Measurements from ENCODE around the gene HIRA. TPM values are rescaled to one million over a fixed set of nuclear protein-coding genes. Genes with fewer than 3 reads are reported as not detected.

The HIRA gene
- total RNA-seq, 4 donors from 2014 or later: 24.9 to 104 (median 31.8) TPM

DNA sequence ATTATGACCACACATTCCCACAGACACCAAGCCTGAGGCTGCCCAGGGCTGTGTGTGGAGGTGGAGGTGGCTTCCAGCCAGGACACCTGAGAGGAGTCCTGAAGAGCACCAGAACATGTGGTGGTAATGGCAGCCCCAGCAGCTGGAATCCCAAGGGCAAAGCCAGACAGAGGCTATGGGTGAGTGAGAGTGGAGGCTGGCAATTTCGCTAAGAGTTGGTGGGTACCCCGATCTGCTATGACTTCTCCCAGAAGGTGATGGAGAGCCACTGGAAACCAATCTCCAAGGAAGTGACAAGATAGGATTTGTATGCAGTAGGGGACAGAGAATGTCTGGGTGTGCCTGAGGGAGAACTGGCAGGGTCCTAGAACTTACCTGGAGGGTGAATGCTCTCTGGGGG is 70.7 kb downstream of the HIRA start:
- no peaks in the 10 kb centered on the region for H3K27me3 ChIP-seq
- H3K27ac ChIP-seq: peak overlapping the region in 2 of 4 donors; percentile 73 to 83

DNA sequence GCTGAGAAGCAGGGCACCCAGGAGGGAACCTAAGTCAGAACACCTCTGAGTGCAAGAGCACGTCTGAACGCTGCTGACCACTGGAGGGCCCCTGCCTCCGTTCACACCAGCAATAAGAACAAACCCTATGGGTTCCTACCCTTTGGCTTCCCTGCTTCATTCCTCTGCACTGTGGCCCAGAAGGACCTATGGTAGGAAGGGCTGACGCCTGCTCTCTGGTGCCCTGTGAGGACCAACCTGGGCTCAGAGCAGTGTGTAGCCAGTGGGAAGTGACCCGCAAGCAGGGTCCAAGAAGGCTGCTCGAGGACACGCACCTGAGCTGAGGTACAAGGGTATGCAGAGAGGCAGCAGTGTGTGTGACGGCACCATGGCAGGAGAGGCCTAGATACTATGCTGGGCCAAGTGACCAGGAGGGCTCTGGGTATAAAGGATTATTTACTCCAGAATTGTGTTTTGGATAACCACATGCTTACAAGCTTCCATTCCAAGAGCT is 71.2 kb downstream of the HIRA start:
- no peaks in the 10 kb centered on the region for H3K27me3 ChIP-seq
- peak in 1 of 3 donors; percentile 26 for DNase-seq
- no peak overlapping the region for H3K27ac ChIP-seq
- H3K4me3 ChIP-seq: no peak overlapping the region
- H3K9me3 ChIP-seq: no peaks in the 10 kb centered on the region
- peaks cover 0 to 89% (median 0%) of the 10 kb centered on the region in 3 donors for H3K36me3 ChIP-seq
- peaks cover 0 to 3% (median 0%) of the 10 kb centered on the region in 4 donors for H3K4me1 ChIP-seq
- TF ChIP-seq POLR2A (IDR thresholded peaks at IDR 0.05): no peak
- TF ChIP-seq, protein P1, sequence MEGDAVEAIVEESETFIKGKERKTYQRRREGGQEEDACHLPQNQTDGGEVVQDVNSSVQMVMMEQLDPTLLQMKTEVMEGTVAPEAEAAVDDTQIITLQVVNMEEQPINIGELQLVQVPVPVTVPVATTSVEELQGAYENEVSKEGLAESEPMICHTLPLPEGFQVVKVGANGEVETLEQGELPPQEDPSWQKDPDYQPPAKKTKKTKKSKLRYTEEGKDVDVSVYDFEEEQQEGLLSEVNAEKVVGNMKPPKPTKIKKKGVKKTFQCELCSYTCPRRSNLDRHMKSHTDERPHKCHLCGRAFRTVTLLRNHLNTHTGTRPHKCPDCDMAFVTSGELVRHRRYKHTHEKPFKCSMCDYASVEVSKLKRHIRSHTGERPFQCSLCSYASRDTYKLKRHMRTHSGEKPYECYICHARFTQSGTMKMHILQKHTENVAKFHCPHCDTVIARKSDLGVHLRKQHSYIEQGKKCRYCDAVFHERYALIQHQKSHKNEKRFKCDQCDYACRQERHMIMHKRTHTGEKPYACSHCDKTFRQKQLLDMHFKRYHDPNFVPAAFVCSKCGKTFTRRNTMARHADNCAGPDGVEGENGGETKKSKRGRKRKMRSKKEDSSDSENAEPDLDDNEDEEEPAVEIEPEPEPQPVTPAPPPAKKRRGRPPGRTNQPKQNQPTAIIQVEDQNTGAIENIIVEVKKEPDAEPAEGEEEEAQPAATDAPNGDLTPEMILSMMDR (IDR thresholded peaks at IDR 0.05): no peak

More for the DNA sequence above, 70.7 kb downstream of the HIRA start:
- no peak overlapping the region for H3K4me3 ChIP-seq
- no peaks in the 10 kb centered on the region for H3K9me3 ChIP-seq
- peaks cover 0 to 86% (median 0%) of the 10 kb centered on the region in 3 donors for H3K36me3 ChIP-seq
- peak in 1 of 3 donors; percentile 25 for DNase-seq
- H3K4me1 ChIP-seq: peaks cover 0 to 3% (median 0%) of the 10 kb centered on the region in 4 donors
- TF ChIP-seq POLR2A (IDR thresholded peaks at IDR 0.05): no peak
- TF ChIP-seq, protein P1 (IDR thresholded peaks at IDR 0.05): no peak

DNA sequence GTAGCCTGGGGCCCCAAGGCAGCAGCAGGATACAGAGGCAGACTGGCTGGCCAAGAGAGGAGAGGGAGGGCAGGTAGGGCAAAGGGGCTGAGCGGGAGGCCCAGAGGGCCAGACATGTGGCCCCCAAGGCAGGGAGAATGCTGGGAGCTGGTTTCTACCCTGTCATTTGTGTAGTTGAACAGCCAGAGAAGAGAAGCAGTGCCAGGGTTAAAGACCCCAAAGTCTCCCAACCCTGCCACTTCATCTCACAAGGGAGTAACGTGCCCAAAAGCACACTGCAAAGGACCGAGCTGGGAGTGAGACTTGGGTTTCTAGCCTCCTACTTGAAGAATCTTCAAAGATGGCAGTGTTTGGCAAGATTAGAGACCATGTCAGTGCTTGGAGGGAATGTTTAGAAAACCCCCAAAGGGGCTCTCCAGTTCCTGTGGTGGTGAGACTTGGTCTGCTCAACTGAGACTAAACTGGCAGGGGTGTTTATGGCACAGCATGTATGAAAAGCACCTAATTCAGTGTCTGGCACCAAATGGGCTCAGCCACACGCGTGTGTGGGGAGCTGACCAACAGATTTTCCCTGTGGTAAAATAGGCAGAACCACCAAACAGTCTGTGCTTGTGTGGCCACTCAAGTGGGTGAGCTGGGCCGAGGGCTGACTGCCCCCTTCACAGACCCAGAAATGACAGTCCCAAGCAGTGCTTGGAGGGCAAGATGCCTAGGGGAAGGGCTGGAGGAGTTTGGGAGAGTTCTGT is 71.8 kb downstream of the HIRA start:
- H3K27ac ChIP-seq: no peak overlapping the region
- no peaks in the 10 kb centered on the region for H3K27me3 ChIP-seq
- peak in 1 of 3 donors; percentile 11 for DNase-seq
- H3K4me3 ChIP-seq: no peak overlapping the region
- no peak for TF ChIP-seq POLR2A (IDR thresholded peaks at IDR 0.05)
- TF ChIP-seq, protein P1 (IDR thresholded peaks at IDR 0.05): no peak
- H3K36me3 ChIP-seq: peaks cover 0 to 94% (median 0%) of the 10 kb centered on the region in 3 donors
- peaks cover 0 to 3% (median 0%) of the 10 kb centered on the region in 4 donors for H3K4me1 ChIP-seq
- no peaks in the 10 kb centered on the region for H3K9me3 ChIP-seq

DNA sequence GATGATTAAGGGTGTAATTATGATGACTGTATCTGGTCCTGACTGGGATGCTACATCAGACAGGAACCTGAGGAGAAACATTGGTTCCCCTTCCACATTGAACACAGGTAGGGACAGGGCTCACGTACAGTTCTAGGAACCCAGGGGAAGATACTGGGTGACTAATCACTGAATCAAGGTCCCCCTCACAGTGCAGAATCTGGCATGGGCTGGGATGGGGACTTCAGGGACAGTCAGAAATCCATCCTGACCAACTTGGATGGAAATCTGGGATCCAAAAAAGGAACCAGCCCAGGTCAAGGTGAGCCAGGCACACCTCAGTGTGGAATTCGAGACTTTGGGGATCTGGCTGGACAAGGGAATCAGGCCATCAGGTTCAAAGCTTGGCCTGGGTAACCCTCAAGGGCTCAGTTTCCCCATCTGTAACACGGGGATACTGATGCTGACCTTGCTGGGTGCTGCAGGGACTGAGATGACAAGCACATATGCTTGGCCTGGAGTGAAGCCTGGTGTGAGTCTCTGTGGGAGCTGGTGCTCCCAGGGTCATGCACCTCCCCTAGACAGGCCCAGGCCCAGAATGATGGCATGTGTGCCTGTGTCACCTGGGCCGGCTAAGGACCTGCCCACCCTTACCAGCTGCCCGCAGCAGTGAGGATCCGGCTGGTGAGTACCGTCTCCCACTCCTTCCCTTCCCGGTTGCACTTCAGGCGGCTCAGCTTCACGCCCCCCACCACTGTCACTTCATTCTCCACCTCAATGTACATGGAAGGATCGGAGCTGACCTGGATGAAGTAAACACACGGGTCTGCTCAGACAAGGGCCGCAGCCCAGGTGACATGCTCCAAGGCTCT is 72.6 kb downstream of the HIRA start:
- H3K27ac ChIP-seq: no peak overlapping the region
- H3K36me3 ChIP-seq: peaks cover 0 to 95% (median 0%) of the 10 kb centered on the region in 3 donors
- TF ChIP-seq POLR2A (IDR thresholded peaks at IDR 0.05): no peak
- TF ChIP-seq, protein P1 (IDR thresholded peaks at IDR 0.05): no peak
- no peaks in the 10 kb centered on the region for H3K27me3 ChIP-seq
- peak in 1 of 3 donors; percentile 39 for DNase-seq
- H3K4me1 ChIP-seq: peaks cover 0 to 3% (median 0%) of the 10 kb centered on the region in 4 donors
- H3K4me3 ChIP-seq: no peak overlapping the region
- H3K9me3 ChIP-seq: no peaks in the 10 kb centered on the region

DNA sequence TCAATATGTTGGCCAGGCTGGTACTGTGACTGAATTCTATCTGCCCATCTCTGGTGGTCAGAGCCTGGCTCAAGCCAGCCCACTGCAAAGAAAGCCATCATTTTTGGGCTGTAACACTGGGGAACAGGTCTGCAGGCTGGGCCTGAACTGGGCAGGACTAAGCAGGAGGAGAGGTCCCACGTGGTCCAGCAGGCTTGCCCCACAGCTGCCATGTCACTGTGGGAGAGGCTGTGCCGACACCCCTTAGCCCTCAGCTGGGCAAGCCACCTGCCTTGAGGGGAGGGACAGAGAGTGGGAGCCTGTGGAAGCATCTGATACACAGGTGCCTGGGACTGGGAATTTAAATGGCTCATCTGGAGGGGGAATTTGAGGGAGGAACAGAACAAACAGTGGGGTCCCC is 73.3 kb downstream of the HIRA start:
- no peaks in the 10 kb centered on the region for H3K9me3 ChIP-seq
- H3K27me3 ChIP-seq: no peaks in the 10 kb centered on the region
- DNase-seq: peak in 1 of 3 donors; percentile 29
- no peak overlapping the region for H3K4me3 ChIP-seq
- TF ChIP-seq, protein P1 (IDR thresholded peaks at IDR 0.05): no peak
- no peak for TF ChIP-seq POLR2A (IDR thresholded peaks at IDR 0.05)
- peak overlapping the region in 1 of 4 donors; percentile 19 for H3K27ac ChIP-seq
- peaks cover 0 to 3% (median 0%) of the 10 kb centered on the region in 4 donors for H3K4me1 ChIP-seq
- peaks cover 0 to 95% (median 0%) of the 10 kb centered on the region in 3 donors for H3K36me3 ChIP-seq
